Measurements from ENCODE around the gene SYT7.
"Not testable (repeated sequence)": the region's sequence is repeated elsewhere in the genome, so short reads cannot be mapped to it uniquely, and the experiment has no call there.

The SYT7 gene

DNA sequence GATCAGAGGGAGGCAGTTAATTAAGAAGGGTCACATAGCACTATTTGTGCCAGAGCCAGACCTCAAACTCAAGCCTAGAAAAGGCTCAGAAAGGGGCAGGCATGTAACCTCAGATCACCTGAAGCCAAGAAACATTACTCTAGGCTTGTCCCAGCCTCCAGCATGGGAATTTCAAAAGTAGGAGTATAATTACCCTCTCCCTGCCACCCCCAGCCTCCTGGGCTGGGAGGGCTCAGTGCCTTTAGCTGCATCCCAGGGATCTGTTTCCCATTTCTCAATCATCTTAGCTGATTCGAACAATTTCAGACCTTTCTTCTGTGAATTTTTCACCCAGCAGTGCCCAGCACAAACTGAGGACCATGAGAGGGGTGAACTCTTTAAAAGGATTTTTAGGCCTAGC is 105.4 kb downstream of the SYT7 start:
- DNase-seq (ENCODE audit: low read depth) = no peak

DNA sequence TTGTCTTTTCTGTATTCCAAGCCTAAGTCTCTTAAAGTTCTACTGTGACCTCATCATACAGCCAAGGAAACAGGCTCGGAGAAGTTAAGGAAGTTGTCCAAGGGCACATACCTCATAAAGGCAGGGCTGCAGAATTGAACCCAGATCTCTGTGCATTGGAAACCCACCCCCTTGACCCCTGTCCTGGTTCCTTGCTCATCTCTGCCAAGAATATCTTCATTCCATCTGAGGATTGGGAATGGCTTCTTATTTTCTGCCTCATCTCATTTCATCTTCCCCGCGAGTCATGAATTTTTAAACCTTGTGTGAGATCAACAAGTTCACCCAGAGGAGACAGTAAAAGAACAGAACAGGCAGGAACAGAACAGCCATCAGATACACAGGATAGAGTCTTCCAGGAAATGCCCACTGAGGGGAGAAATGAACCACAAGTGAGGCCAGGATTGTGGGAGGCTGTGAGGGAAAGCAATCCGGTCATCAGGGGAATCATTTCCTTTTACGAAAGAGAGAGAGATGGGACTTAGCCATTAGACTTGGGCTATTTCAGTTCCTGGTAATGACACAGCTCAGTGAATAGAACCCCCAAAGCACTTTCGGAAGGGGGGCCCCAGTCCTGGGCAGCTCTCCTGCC is 106.7 kb downstream of the SYT7 start:
- DNase-seq (ENCODE audit: low read depth) = no peak

DNA sequence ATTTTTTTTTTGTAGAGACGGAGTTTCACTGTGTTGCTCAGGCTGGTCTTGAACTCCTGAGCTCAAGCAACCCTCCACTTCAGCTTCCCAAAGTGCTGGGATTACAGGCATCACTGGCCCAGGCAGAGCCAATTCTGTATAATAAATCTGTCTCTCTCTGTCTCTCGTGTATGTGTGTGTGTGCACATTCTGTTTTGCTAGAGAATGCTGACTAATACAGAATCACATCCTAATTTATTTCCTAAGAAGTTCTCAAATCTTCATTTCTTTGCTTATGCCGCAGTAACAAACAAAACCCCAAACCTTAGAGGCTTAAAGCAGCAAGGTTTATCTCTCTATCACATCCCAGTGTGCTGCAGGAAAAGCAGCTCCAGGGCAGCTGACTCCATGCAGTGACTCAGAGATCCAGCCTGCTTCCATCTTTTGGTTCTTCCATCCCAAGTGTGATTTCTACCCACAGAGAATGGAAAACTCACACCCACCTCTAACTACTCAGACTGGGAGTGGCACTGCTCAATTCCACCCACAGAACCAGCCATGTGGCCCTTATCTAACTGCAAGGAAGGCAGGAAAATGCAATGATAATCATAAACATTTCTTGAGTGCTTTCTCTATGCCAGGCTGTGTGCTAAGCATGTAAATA is 107.4 kb downstream of the SYT7 start:
- no peak for DNase-seq (ENCODE audit: low read depth)

DNA sequence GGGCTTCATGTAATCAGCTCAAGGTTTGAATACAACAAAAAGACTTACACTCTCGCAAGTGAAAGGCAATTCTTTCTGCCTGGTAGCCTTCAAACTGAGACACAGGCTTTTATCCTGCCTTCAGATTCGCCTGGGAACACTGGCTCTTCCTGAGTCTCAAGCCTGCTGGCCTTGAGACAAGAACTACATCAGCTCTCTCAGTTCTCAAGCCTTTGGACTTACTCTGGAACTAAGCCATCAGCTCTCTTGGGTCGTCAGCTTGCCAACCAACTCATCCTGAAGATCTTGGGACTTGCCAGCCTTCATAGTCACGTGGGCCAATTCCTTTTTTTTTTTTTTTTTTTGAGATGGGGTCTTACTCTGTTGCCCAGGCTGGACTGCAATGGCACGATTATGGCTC is 108.0 kb downstream of the SYT7 start:
- no peak for DNase-seq (ENCODE audit: low read depth)

DNA sequence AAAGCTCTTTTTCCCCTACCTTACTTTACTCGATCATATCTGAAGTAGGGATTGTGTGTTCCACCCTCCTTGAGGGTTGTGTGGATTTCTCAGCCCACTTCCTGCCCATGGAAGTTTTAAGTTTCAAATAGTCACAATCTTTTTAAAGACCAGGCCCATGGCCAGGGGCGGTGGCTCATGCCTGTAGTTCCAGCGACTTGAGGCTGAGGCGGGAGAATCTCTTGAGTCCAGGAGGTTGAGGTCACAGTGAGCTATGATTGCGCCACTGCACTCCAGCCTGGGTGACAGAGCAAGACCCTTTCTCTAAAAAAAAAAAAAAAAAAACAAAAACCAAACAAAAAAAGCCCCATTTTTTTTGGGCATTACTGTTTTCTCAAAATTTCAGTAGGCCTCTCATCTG is 108.6 kb downstream of the SYT7 start:
- DNase-seq (ENCODE audit: low read depth) = no peak

DNA sequence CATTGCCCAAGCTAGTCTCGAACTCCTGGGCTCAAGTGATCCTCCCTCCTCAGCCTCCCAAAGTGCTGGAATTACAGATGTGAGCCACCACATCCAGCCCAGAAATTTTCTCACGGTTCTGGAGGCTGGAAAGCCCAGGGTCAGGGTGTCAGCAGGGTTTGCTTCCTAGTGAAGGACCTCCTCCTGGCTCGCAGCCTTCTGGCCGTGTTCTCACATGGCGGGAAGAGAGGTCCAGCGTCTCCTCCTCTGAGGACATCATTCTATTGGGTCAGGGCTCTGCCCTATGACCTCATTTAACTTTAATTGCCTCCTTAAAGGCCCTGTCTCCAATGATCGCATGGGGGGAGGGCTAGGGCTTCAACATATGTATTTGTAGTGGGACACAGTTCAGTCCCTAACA is 112.9 kb downstream of the SYT7 start:
- no peak for DNase-seq (ENCODE audit: low read depth)

DNA sequence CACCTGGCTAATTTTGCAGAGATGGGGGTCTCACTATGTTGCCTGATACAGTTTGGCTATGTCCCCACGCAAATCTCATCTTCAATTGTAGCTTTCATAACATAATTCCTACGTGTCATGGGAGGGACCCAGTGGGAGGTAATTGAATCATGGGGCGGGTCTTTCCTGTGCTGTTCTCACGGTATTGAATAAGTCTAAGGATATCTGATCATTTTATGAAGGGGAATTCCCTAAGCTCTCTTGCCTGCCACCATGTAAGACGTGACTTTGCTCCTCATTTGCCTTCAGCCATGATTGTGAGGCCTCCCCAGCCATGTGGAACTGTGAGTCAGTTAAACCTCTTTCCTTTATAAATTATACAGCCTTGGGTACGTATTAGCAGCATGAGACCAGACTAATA is 113.3 kb downstream of the SYT7 start:
- DNase-seq (ENCODE audit: low read depth) = not testable (repeated sequence)
